Measurements from ENCODE around the gene KCNK4. TPM values are rescaled to one million over a fixed set of nuclear protein-coding genes. Genes with fewer than 3 reads are reported as not detected.
A peak's percentile ranks its signal among the peaks of the same experiment; 100 is the strongest.

KCNK4 gene
- total and polyA plus RNA-seq, 2 of the 13 experiments (the other 11 are each of a cell fraction or from before 2014, with no cell fraction given) = not detected

- TF ChIP-seq FOXP4 (CRISPR knock-in tag; IDR thresholded peaks at IDR 0.05) (0 out of 2 replicates have a peak, but pooled peaks have one; percentile 3), PRMT3 (CRISPR knock-in tag; IDR thresholded peaks at IDR 0.05; ENCODE audit: borderline replicate concordance, low read depth) (no peak), HIC2 (CRISPR knock-in tag; IDR thresholded peaks at IDR 0.05; ENCODE audit: low read depth) (0 out of 2 replicates have a peak, but pooled peaks have one; percentile 46), NAIF1 (CRISPR knock-in tag; IDR thresholded peaks at IDR 0.05; ENCODE audit: borderline replicate concordance) (peak; percentile 97; the same call in 1 of the 2 replicates), RFXANK (CRISPR knock-in tag; IDR thresholded peaks at IDR 0.05) (no peak), SMC3 (IDR thresholded peaks at IDR 0.05; ENCODE audit: low read length) (peak; percentile 1; the same call in 1 of the 2 replicates), ZNF704 (CRISPR knock-in tag; IDR thresholded peaks at IDR 0.05; ENCODE audit: borderline replicate concordance) (0 out of 2 replicates have a peak, but pooled peaks have one; percentile 8), KLF6 (CRISPR knock-in tag; IDR thresholded peaks at IDR 0.05) (0 out of 2 replicates have a peak, but pooled peaks have one; percentile 15), ZGPAT (CRISPR knock-in tag; IDR thresholded peaks at IDR 0.05) (peak; percentile 15; the same call in 1 of the 2 replicates), ZNF407 (CRISPR knock-in tag; IDR thresholded peaks at IDR 0.05; ENCODE audit: not compliant biosample characterization) (peak; percentile 81), MAFK (conservative IDR thresholded peaks at IDR 0.05 in 1 of 2, IDR thresholded peaks at IDR 0.05 in 1 of 2; ENCODE audit: low read length in 2 of 2) (no peak)
Measured at GRCh38 chr11:64285885-64286800, 5.0 kb upstream of the KCNK4 start (continued).

All from HepG2 (cell line).